Omental fat pad (tissue), 4 donors: Measurements from ENCODE around the gene DCP2. TPM values are rescaled to one million over a fixed set of nuclear protein-coding genes. Genes with fewer than 3 reads are reported as not detected.

ENCODE experiments used
- ATAC-seq: fragments of 150-250 bp; one replicate; pipeline ENCODE4 v1.9.1; 2016; ENCODE audit warnings: mild to moderate bottlenecking, moderate library complexity; ENCODE audit not compliant: low FRiP score
- DNase-seq: peaks from one replicate; pipeline ENCODE4 v3.0.0-alpha.2; 2019; ENCODE audit warnings: low spot score
- total RNA-seq, 4 donors: library from RNA; depleted of rRNA; stranded (reverse); fragments of >200 nt; gene quantifications; one replicate each; pipeline ENCODE4 v1.1.0, GENCODE V29; 2016
- TF ChIP-seq, protein P1 (sequence below), 3 donors: fragments of 450-650 bp; IDR thresholded peaks; one replicate each; pipeline ENCODE4 v1.5.1; 2016 to 2017; ENCODE audit warnings: antibody characterized with exemption in 3 of 3, mild to moderate bottlenecking in 3 of 3, moderate library complexity in 2 of 3

The DCP2 gene
- total RNA-seq, 4 donors from 2014 or later: 22.2 to 53.4 (median 25.9) TPM

DNA sequence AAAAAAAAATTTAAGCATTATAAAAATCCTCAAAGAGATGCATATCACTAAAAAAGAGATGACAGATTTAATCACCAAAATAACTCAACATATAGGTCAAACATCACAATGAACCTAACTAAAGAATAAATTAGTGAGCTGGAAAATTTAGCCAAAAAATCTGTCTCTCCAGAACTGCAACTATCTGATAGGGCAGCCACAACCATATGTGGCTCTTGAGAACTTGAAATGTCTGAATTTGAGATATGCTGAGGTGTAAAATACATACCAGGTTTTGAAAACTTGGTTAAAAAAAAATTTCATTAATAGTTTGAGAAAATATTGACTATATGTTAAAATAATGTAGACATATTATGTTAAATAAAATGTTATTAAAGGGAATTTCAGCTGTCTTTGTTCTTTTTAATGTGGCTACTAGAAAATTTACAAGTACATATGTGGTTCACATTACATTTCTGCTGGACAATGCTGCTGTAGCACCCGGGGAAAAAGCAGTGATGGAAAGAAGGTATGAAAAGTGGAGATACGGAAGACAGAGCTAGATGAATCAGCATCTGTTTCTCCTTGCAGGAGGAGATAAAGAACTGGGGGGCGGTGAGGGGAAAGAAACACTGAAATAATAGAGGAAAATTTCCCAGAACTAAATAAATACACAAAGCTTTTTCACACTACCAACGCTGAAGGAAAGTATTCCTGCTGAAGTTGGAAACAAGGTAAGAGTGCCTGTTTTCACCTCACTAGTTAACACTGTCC lies 66.1 kb downstream of the DCP2 start:
- TF ChIP-seq, protein P1, sequence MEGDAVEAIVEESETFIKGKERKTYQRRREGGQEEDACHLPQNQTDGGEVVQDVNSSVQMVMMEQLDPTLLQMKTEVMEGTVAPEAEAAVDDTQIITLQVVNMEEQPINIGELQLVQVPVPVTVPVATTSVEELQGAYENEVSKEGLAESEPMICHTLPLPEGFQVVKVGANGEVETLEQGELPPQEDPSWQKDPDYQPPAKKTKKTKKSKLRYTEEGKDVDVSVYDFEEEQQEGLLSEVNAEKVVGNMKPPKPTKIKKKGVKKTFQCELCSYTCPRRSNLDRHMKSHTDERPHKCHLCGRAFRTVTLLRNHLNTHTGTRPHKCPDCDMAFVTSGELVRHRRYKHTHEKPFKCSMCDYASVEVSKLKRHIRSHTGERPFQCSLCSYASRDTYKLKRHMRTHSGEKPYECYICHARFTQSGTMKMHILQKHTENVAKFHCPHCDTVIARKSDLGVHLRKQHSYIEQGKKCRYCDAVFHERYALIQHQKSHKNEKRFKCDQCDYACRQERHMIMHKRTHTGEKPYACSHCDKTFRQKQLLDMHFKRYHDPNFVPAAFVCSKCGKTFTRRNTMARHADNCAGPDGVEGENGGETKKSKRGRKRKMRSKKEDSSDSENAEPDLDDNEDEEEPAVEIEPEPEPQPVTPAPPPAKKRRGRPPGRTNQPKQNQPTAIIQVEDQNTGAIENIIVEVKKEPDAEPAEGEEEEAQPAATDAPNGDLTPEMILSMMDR (IDR thresholded peaks at IDR 0.05): no peak
- DNase-seq (no peak), ATAC-seq (no peak)

DNA sequence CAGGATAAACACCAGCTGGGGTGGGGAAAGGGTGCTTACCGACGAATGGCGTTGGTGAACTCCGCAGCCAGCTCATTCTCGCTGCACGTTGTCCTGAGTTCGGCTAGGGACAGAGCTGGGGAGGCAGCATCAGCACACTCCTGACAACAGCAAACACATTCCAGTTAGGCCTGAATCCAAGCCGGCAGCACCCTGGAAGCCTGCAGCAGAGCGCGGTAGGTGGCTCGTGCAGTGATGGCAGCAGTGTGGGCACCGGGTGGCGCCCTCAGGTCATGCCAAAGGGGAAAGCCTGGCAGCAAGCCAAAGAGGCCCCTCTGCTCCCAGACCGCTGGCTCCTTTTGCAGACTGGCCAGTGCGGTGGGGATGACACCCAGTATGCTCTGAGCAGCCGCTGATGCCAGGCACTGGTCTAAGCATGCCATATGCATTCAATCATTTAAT lies 66.9 kb downstream of the DCP2 start:
- DNase-seq (no peak), ATAC-seq (no peak)
- TF ChIP-seq, protein P1 (IDR thresholded peaks at IDR 0.05): no peak

DNA sequence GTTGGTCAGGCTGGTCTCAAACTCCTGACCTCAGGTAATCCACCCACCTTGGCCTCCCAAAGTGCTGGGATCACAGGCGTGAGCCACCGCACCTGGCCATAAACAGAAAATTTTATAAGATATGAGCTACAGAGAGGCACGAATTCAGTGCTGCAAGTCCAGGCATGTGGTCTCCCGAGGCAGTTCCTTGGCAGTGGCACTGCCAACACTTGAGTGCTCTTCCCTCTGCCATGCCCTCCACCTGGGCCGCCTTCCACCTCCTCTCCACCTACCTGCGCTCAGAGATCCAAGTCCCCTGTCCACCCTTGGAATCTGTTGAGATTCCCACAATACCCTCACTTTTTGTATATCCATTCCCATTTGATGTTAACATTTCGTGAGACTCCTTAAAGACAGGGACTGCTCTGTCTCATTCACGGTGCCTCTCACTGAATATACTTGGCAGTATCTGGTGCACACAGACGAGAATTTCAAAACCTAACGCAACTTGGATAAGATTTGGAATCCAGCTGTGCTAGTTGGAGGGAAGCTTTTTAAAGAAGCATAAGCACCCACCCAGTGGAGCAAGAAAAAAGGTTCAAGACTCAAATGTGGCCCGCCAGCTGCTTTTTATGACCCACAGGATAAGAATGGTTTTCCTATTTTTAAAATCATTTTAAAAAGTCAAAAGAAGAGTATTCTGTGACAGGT lies 68.3 kb downstream of the DCP2 start:
- TF ChIP-seq, protein P1 (IDR thresholded peaks at IDR 0.05): no peak
- DNase-seq (no peak), ATAC-seq (no peak)

DNA sequence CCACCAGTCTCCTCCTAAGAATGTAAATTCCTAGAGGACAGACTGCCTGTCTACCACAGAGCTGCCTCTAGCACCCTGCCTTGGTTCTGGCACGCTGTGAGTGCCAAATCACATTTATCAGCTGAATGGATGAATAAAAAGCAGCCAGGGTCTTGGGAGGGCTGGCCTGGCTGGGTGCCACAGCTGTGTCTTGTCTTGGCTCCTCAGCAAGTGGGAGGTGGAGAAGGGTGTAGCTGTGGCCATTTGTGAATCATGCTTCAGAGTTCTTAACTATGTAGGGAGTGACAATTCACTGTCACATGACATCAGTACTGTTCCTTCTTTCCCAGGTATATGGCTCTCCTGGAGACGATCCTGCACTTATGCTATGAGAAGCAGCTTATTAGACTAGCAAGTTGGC lies 70.6 kb downstream of the DCP2 start:
- no peak for DNase-seq
- TF ChIP-seq, protein P1 (IDR thresholded peaks at IDR 0.05): no peak
- peak; percentile 60 for ATAC-seq

DNA sequence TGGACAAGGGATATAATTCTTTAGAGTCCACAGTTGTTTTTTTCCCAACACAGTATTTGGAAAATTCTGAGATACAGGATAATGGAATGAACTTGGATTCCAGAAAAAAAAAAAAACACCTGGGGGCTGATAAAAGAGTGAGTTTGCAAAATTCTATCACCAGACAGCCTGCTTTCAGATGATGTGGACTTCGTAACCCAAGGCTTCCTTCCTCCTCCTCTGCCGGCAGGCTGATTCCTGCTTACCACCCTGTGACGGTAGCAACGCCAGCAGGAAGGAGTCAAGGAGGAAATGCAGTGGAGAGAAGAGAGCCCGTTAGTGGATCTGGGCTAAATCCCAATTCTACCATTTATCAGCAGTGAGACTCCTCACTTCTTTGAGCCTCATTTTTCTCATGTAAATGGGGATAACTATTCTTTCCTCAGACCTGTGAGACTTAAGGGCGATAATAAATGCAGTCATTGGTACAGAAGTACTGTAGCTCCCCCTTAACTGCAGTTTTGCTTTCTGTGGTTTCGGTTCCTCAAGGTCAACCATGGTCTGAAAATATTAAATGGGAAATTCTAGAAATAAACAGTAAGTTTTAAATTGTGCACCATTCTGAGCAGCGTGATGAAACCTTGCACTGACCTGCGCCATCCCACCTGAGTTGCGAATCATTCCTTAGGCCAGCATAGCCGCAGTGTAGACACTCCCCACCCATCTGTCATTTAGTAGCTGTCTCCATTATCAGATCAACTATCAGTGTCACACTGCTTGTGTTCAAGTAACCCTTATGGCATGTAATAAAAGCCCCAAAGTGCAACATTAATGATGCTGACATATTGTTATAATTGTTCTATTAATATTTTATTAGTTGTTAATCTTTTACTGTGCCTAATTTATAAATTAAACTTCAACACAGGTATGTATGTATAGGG lies 71.4 kb downstream of the DCP2 start:
- ATAC-seq: peak; percentile 49
- TF ChIP-seq, protein P1 (IDR thresholded peaks at IDR 0.05): no peak
- no peak for DNase-seq

DNA sequence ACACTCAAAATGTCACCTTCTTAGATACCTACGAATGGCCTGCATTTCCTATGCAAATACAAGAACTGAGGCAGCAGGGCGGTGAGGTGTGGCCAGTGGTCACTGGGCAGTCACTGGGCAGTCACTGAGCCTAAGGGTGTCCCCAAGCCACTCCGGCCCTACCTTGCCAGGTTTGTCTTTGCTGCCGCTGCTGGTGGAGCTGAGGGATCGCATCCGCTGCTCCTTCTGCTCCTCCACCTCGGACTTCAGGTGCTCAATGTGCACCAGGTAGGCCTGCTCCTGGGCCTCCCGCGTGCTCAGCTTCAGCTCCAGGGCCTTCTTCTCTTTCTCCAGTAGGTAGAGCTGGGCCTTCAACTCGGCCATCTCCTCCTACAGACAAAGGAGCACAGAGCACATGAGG lies 72.3 kb downstream of the DCP2 start:
- ATAC-seq: no peak
- DNase-seq: no peak
- TF ChIP-seq, protein P1 (IDR thresholded peaks at IDR 0.05): no peak
